DOHH2 (cell line): Measurements from ENCODE around the gene EHD4.

Source experiments
- CTCF ChIP-seq: fragments of 200-600 bp; sonication (generic); IDR thresholded peaks from one replicate; pipeline ENCODE4 v1.5.1; 2014; ENCODE audit warnings: antibody characterized with exemption, mild to moderate bottlenecking, low read depth, low read length; ENCODE audit not compliant: poor library complexity, severe bottlenecking
- EZH2phosphoT487 ChIP-seq: fragments of 200-600 bp; sonication (generic); IDR thresholded peaks from 2 replicates; pipeline ENCODE4 v1.6.1; 2017; ENCODE audit warnings: borderline replicate concordance, mild to moderate bottlenecking, antibody characterized with exemption, low read length, moderate library complexity, mixed read lengths

GRCh38 chr15:41966414-41966812, 5.9 kb downstream of the EHD4 start:
- TF ChIP-seq CTCF = no peak
- TF ChIP-seq EZH2phosphoT487 = no peak
